GM23248 (cell line): ENCODE data around the gene CORO7. TPM values are rescaled to one million over a fixed set of nuclear protein-coding genes. Genes with fewer than 3 reads are reported as not detected.
"Not testable (repeated sequence)": the region's sequence is repeated elsewhere in the genome, so short reads cannot be mapped to it uniquely, and the experiment has no call there.

Experiments
- DNase-seq: peaks from one replicate; pipeline ENCODE4 v3.0.0-alpha.2; 2015
- H2AFZ ChIP-seq: fragments of 200-600 bp; sonication (generic); 2 replicates; pipeline ENCODE4 v1.6.1; 2016; ENCODE audit warnings: antibody characterized with exemption
- H3F3A ChIP-seq: fragments of 200-600 bp; sonication (generic); 2 replicates; pipeline ENCODE4 v1.6.1; 2016; ENCODE audit warnings: mild to moderate bottlenecking, antibody characterized with exemption, mixed run types; ENCODE audit not compliant: insufficient read depth
- H3K27ac ChIP-seq: fragments of 200-600 bp; sonication (generic); 2 replicates; pipeline ENCODE4 v1.5.1; 2016; ENCODE audit warnings: mild to moderate bottlenecking
- H3K27me3 ChIP-seq: fragments of 200-600 bp; sonication (generic); replicated peaks from 2 replicates; pipeline ENCODE4 v1.6.1; 2016; ENCODE audit warnings: mild to moderate bottlenecking; ENCODE audit not compliant: insufficient read depth
- H3K36me3 ChIP-seq: fragments of 200-600 bp; sonication (generic); 2 replicates; pipeline ENCODE4 v1.6.1; 2016; ENCODE audit warnings: low read depth, mild to moderate bottlenecking
- H3K4me1 ChIP-seq: fragments of 200-600 bp; sonication (generic); 2 replicates; pipeline ENCODE4 v1.6.1; 2016; ENCODE audit warnings: mild to moderate bottlenecking; ENCODE audit not compliant: insufficient read depth
- H3K4me2 ChIP-seq: fragments of 200-600 bp; sonication (generic); one replicate; pipeline ENCODE4 v1.6.1; 2016; ENCODE audit warnings: mild to moderate bottlenecking; ENCODE audit not compliant: unreplicated experiment
- H3K4me3 ChIP-seq: fragments of 200-600 bp; sonication (generic); 2 replicates; pipeline ENCODE4 v1.5.1; 2016; ENCODE audit warnings: mild to moderate bottlenecking
- H3K79me2 ChIP-seq: fragments of 200-600 bp; sonication (generic); 2 replicates; pipeline ENCODE4 v1.6.1; 2016; ENCODE audit warnings: mild to moderate bottlenecking; ENCODE audit not compliant: insufficient read depth
- H3K9ac ChIP-seq: fragments of 200-600 bp; sonication (generic); 2 replicates; pipeline ENCODE4 v1.6.1; 2016; ENCODE audit warnings: mild to moderate bottlenecking
- H3K9me2 ChIP-seq: fragments of 200-600 bp; sonication (generic); 2 replicates; pipeline ENCODE4 v1.6.1; 2016; ENCODE audit warnings: mixed run types, mild to moderate bottlenecking, moderate library complexity; ENCODE audit not compliant: insufficient read depth
- H3K9me3 ChIP-seq: fragments of 200-600 bp; sonication (generic); one replicate; pipeline ENCODE4 v1.6.1; 2017; ENCODE audit warnings: low read depth
- H4K20me1 ChIP-seq: fragments of 200-600 bp; sonication (generic); 2 replicates; pipeline ENCODE4 v1.6.0; 2016; ENCODE audit not compliant: insufficient read depth
- EZH2 ChIP-seq: fragments of 200-600 bp; sonication (generic); IDR thresholded peaks from 2 replicates; pipeline ENCODE4 v1.6.1; 2018; ENCODE audit warnings: antibody characterized with exemption, mild to moderate bottlenecking; ENCODE audit not compliant: insufficient read depth, poor library complexity, severe bottlenecking
- EZH2phosphoT487 ChIP-seq: fragments of 200-600 bp; sonication (generic); IDR thresholded peaks from 2 replicates; pipeline ENCODE4 v1.6.1; 2018; ENCODE audit warnings: antibody characterized with exemption, moderate library complexity, mild to moderate bottlenecking, low read depth; ENCODE audit not compliant: insufficient read depth
- WGBS, 2 experiments: methylation state at CpG; one replicate each; pipeline ENCODE4 v1.1.6; 2015 to 2017; ENCODE audit warnings: low lambda C conversion rate in 2 of 2, low coverage in 1 of 2; ENCODE audit errors: missing lambda C conversion rate in 2 of 2; 5-methylcytosine and 5-hydroxymethylcytosine counted together
- in situ Hi-C: fragments of 300-500 bp; cut with MboI; formaldehyde crosslinking; loops from 2 replicates; pipeline ENCODE4 v1.15.0; 2020
- polyA plus RNA-seq: library from polyadenylated mRNA; unstranded; fragments of >200 nt; fragmentation: Nextera tagmentation; extraction: Ambion mirVana; gene quantifications from 2 replicates; pipeline ENCODE4 v1.2.1, GENCODE V29; 2016
- total RNA-seq: library from RNA; depleted of rRNA; stranded (reverse); fragments of >200 nt; shearing (Covaris generic); gene quantifications from 2 replicates; pipeline ENCODE4 v1.2.3, GENCODE V29; 2014

The CORO7 gene
- total and polyA plus RNA-seq, 2 experiments from 2014 or later = 7.3 to 13.2 TPM

DNA sequence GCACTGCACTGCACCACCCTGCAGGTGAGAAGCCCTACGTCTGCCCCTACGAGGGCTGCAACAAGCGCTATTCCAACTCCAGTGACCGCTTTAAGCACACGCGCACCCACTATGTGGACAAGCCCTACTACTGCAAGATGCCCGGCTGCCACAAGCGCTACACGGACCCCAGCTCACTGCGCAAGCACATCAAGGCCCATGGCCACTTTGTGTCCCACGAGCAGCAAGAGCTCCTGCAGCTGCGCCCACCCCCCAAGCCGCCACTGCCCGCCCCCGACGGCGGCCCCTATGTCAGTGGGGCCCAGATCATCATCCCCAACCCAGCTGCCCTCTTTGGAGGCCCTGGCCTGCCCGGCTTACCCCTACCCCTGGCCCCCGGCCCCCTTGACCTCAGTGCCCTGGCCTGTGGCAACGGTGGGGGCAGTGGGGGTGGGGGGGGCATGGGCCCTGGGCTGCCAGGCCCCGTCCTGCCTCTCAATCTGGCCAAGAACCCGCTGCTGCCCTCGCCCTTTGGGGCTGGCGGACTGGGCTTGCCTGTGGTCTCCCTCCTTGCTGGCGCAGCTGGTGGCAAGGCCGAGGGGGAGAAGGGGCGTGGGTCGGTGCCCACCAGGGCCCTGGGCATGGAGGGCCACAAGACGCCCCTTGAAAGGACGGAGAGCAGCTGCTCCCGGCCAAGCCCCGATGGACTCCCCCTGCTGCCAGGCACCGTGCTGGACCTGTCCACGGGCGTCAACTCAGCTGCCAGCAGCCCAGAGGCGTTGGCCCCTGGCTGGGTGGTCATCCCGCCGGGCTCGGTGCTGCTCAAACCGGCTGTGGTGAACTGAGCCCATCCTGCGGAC is 79.5 kb downstream of the CORO7 start:
- Histone ChIP-seq H3K79me2 (peaks cover 45% of the 10 kb centered on the region), H3K9me3 (no peaks in the 10 kb centered on the region), H2AFZ (no peak overlapping the region), H3K36me3 (peaks cover 6% of the 10 kb centered on the region; the same call in 1 of the 2 replicates), H4K20me1 (no peaks in the 10 kb centered on the region; the same call in 1 of the 2 replicates), H3K4me2 (no peak overlapping the region), H3K9ac (no peak overlapping the region), H3K4me3 (no peak overlapping the region), H3K27ac (no peak overlapping the region), H3K27me3 (no peaks in the 10 kb centered on the region), H3K9me2 (no peaks in the 10 kb centered on the region), H3K4me1 (no peaks in the 10 kb centered on the region), H3F3A (no peaks in the 10 kb centered on the region; the same call in 1 of the 2 replicates)
- no peak for DNase-seq
- in situ Hi-C loops = no loop called here
- no peak for TF ChIP-seq EZH2
- no peak for TF ChIP-seq EZH2phosphoT487
- 90 to 95% methylated on average over 15 to 35 of the region's 41 CpGs for WGBS, 2 experiments

DNA sequence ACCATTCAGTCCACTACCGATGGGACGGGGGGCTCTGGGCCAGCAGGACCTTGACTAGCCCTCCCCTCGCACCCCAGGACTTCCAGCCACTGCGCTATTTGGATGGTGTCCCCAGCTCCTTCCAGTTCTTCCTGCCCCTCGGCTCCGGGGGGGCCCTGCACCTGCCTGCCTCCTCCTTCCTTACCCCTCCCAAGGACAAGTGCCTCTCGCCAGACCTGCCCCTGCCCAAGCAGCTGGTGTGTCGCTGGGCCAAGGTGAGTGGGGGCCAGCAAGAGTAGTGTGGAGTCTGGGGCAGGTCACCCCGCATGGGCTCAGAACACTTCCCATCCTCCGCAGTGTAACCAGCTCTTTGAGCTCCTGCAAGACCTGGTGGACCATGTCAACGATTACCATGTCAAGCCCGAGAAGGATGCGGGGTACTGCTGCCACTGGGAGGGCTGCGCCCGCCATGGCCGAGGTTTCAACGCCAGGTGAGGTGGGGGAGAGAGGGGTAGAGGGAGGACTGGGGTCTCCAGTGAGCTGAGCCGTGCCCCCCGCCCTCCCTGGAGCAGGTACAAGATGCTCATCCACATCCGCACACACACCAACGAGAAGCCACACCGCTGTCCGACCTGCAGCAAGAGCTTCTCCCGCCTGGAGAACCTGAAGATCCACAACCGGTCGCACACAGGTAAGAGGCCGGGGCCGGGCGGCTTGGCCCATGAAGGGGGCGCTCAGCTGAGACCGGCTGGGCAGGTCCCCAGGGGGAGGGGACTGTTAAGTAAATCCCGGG is 81.5 kb downstream of the CORO7 start:
- 88 to 91% methylated on average over 29 to 32 of the region's 32 CpGs for WGBS, 2 experiments
- Histone ChIP-seq H3K4me1 (no peaks in the 10 kb centered on the region), H3K9me2 (no peaks in the 10 kb centered on the region), H4K20me1 (no peaks in the 10 kb centered on the region), H3K36me3 (peaks cover 6% of the 10 kb centered on the region; the same call in 1 of the 2 replicates), H3K4me3 (no peak overlapping the region), H3K27ac (no peak overlapping the region), H3K9ac (no peak overlapping the region), H3K79me2 (peaks cover 33% of the 10 kb centered on the region), H3K9me3 (no peaks in the 10 kb centered on the region), H3K27me3 (no peaks in the 10 kb centered on the region), H2AFZ (no peak overlapping the region), H3K4me2 (no peak overlapping the region), H3F3A (peaks cover 2% of the 10 kb centered on the region)
- TF ChIP-seq EZH2 (no peak), EZH2phosphoT487 (no peak)
- in situ Hi-C loops = loop anchor here (5.0 kb wide), 1 partner anchor 48 kb away; no protein-coding TSS in a partner anchor
- no peak for DNase-seq

DNA sequence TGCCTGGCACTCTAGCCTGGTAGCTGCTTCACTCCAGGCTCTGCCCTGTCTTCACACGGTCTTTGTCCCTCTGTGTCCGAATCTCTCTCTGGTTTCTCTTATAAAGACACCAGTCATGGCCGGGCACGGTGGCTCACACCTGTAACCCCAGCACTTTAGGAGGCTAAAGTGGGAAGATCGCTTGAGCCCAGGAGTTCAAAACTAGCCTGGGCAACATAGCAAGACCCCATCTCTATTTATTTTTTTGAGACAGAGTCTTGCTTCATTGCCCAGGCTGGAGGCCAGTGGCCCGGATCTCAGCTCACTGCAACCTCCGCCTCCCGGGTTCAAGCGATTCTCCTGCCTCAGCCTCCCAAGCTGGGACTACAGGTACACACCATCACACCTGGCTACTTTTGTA is 82.7 kb downstream of the CORO7 start:
- not testable (repeated sequence) for H3K4me1 ChIP-seq, H3K4me2 ChIP-seq, H3K9me2 ChIP-seq, H3K27me3 ChIP-seq, H3K27ac ChIP-seq, H3F3A ChIP-seq, DNase-seq, H3K36me3 ChIP-seq, H2AFZ ChIP-seq, H3K4me3 ChIP-seq, H4K20me1 ChIP-seq, H3K9me3 ChIP-seq, H3K9ac ChIP-seq
- peaks cover 35% of the 10 kb centered on the region for H3K79me2 ChIP-seq
- in situ Hi-C loops = loop anchor here (5.0 kb wide), 1 partner anchor 46 kb away; no protein-coding TSS in a partner anchor
- 92 to 93% methylated on average over 9 of the region's 9 CpGs for WGBS, 2 experiments

DNA sequence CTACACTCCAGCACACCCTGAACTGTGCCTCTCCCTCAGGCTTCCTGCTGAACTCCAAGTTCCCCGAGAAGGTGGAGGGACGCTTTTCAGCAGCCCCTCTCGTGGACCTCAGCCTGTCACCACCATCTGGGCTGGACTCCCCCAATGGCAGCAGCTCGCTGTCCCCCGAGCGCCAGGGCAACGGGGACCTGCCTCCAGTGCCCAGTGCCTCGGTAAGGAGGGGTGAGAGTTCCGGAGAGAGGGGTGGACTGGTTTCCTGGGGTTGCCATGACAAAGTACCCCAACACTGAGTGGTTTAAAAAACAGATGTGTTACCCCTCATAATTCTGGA is 83.1 kb downstream of the CORO7 start:
- no peak for DNase-seq
- Histone ChIP-seq H3K27me3 (no peaks in the 10 kb centered on the region), H4K20me1 (no peaks in the 10 kb centered on the region), H3K79me2 (peaks cover 40% of the 10 kb centered on the region), H3K9me3 (no peaks in the 10 kb centered on the region), H3K27ac (no peak overlapping the region), H3K9ac (no peak overlapping the region), H3F3A (peaks cover 7% of the 10 kb centered on the region), H3K9me2 (no peaks in the 10 kb centered on the region), H3K36me3 (no peaks in the 10 kb centered on the region), H2AFZ (no peak overlapping the region), H3K4me1 (peaks cover 5% of the 10 kb centered on the region; the same call in 1 of the 2 replicates), H3K4me2 (no peak overlapping the region), H3K4me3 (no peak overlapping the region)
- 84 to 85% methylated on average over 8 to 9 of the region's 9 CpGs for WGBS, 2 experiments
- TF ChIP-seq EZH2phosphoT487 (no peak), EZH2 (no peak)
- in situ Hi-C loops = loop anchor here (5.0 kb wide), 1 partner anchor 46 kb away; no protein-coding TSS in a partner anchor
